BE2C (cell line): Measurements from ENCODE around the gene ACOT9.

Experiments used
- DNase-seq: peaks from one replicate; pipeline ENCODE4 v3.0.0-alpha.2; 2020
- H3K27me3 ChIP-seq: fragments of 250-450 bp; sonication (Bioruptor Pico); 2 replicates; pipeline ENCODE4 v1.5.1; 2020; ENCODE audit warnings: mild to moderate bottlenecking
- H3K36me3 ChIP-seq: fragments of 250-450 bp; sonication (Bioruptor Pico); 2 replicates; pipeline ENCODE4 v1.5.1; 2020; ENCODE audit warnings: mild to moderate bottlenecking
- H3K4me1 ChIP-seq: fragments of 250-450 bp; sonication (Bioruptor Pico); 2 replicates; pipeline ENCODE4 v1.5.1; 2020
- H3K4me3 ChIP-seq: 2 replicates; pipeline ENCODE4 v1.5.1; 2011; ENCODE audit warnings: low read depth, low read length
- H3K9me3 ChIP-seq: fragments of 250-450 bp; sonication (Bioruptor Pico); 2 replicates; pipeline ENCODE4 v1.5.1; 2020
- TF ChIP-seq, protein P1 (sequence below): IDR thresholded peaks from 2 replicates; pipeline ENCODE4 v1.5.1; 2012; ENCODE audit warnings: mild to moderate bottlenecking, low read depth, low read length

Gene ACOT9

DNA sequence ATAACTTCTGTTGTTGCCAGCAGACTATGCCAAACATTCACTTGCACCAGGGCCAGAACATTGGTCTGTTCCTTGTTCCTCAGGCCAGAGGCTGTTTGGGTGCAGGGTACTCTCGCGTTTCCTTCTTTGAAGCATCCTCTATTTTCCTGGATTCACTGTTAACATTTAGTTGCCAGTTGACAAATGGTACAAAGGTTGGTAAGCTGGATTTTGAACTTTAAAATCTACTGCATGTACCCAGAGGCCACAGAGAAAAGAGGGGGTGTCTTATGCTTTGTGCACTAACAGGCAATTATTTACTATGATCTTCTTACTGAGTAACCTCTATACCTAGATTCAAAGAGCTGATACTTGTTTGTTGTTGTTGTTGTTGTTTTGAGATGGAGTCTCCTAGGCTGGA is 27.1 kb upstream of the ACOT9 start:
- no peaks in the 10 kb centered on the region for H3K27me3 ChIP-seq
- H3K9me3 ChIP-seq, result no peaks in the 10 kb centered on the region
- no peak overlapping the region for H3K4me3 ChIP-seq
- no peak for DNase-seq
- no peaks in the 10 kb centered on the region for H3K4me1 ChIP-seq
- TF ChIP-seq, protein P1, sequence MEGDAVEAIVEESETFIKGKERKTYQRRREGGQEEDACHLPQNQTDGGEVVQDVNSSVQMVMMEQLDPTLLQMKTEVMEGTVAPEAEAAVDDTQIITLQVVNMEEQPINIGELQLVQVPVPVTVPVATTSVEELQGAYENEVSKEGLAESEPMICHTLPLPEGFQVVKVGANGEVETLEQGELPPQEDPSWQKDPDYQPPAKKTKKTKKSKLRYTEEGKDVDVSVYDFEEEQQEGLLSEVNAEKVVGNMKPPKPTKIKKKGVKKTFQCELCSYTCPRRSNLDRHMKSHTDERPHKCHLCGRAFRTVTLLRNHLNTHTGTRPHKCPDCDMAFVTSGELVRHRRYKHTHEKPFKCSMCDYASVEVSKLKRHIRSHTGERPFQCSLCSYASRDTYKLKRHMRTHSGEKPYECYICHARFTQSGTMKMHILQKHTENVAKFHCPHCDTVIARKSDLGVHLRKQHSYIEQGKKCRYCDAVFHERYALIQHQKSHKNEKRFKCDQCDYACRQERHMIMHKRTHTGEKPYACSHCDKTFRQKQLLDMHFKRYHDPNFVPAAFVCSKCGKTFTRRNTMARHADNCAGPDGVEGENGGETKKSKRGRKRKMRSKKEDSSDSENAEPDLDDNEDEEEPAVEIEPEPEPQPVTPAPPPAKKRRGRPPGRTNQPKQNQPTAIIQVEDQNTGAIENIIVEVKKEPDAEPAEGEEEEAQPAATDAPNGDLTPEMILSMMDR, result no peak
- no peaks in the 10 kb centered on the region for H3K36me3 ChIP-seq

DNA sequence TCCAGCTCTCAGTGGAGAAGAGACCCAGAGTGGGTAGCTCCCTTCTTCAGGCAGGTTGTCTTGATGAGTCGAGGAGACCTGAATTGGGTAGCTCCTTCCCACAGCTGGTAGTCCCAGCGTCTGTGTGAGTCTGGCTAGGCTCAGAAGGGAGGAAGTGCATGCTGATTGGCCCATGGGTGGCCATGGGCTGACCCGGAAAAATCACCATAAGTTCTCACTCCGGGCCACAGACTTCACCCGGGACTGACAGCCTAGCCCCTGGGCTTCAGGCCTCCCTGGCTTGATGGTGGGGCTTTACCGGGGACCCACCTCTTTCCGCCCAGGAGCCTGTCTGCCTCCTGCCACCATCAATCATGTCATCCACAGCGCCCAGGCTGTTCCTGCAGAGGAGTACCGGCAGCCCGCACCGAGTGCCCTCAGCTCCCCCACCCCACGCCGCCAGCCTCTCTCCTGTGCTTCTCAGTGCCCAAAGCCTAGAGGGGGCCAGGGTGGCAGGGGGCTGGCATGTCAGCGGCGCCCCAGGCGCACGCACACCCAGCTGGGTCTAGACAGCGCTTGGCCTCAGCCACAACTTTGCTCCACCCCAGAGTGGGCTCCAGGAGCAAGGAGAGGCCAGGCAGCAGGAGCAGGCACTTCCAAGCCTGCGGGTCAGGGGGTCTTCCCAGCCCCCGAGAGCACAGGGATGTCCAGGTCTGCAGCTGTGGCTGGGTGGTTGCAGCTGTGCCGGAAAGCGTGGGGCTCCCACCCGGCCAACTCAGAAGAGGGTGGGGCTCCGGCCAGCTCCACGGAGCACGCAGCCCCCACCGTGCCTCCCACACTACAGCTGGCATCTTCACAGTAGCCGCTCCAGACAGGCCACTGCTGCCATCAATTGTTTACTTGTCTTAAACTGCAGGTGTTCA is 23.8 kb upstream of the ACOT9 start:
- H3K4me3 ChIP-seq, result peak overlapping the region; percentile 62

DNA sequence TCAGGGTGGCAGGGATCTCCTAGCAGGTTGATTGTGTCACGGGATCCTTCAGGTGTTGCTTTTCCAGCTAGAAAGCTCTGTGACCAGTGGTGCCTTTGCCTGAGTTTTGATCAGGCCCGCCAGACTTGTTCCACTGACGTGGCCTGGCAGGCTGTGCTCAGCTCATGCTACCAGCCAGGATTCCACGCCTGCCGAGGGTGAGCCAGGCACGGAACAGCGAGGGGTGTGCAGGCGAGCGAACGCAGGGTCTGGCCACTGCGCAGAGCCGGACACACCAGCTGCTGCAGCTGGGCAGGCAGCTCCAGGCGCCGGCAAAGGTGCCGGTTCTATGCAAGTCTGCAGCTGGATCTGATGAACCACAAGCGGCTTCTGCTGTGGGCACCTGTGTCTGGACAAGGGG is 22.8 kb upstream of the ACOT9 start:
- TF ChIP-seq, protein P1, result no peak
- H3K4me3 ChIP-seq, result no peak overlapping the region
- no peaks in the 10 kb centered on the region for H3K9me3 ChIP-seq
- H3K27me3 ChIP-seq, result no peaks in the 10 kb centered on the region
- no peaks in the 10 kb centered on the region for H3K4me1 ChIP-seq
- H3K36me3 ChIP-seq, result no peaks in the 10 kb centered on the region
- DNase-seq, result no peak

More for the DNA sequence above, 23.8 kb upstream of the ACOT9 start:
- TF ChIP-seq, protein P1, result no peak
- Histone ChIP-seq H3K36me3 (no peaks in the 10 kb centered on the region), H3K27me3 (no peaks in the 10 kb centered on the region), H3K9me3 (no peaks in the 10 kb centered on the region), H3K4me1 (no peaks in the 10 kb centered on the region)
- DNase-seq, result peak; percentile 42

DNA sequence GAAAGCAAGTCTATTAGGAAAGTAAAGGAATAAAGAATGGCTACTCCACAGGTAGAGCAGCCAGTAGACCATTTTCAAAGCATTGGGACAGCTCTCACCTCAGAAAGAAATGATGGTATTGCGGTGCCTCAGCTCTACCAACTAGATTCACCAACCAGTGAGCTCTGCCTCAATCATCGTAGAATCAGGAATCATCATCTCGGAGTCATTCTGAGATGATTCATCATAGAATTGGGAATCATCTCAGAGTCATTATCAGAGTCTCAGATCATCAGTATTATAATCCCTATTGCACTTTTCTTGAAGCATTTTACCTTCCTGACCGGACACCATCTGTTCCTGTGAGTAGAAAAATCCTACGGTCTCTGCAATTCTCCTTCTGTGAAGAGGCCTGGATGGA is 22.4 kb upstream of the ACOT9 start:
- no peak for DNase-seq

DNA sequence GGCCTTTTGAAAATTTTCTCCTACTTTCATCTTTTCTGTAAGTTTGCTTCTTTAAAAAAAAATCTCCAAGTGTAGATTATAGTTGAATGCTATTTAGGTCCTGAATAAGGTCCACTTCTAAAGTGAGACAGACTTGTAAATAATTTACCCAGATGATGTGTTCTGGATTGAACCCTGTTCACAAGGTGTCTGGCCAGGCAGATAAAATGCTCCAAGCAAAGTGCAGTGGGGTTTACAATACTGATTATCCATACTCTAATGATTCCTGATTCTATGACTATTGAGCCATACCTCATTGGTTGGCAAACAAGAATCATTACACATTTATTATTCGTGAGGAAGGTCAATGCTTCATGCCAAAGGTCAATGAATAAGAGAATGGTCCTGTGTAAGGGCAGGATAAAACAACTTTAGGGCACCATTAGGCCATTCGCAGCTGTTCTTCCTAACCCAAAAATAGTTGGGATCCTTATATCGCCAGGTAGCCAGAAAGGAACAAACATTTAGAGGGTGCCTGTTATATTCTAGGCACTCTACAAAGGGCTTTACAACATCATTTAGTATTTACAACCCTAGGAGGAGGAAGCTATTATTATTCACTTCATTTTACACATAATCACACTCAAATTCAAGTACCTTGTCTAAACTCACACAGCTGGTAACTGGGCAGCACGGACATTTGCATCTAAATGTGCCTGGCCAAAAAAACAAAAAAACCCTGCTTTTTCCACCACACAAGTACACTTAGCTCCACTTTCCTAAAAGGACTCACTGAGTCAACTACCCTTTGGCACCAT is 21.3 kb upstream of the ACOT9 start:
- TF ChIP-seq, protein P1, result no peak
- no peaks in the 10 kb centered on the region for H3K9me3 ChIP-seq
- no peaks in the 10 kb centered on the region for H3K36me3 ChIP-seq
- H3K4me1 ChIP-seq, result no peaks in the 10 kb centered on the region
- H3K27me3 ChIP-seq, result no peaks in the 10 kb centered on the region
- H3K4me3 ChIP-seq, result no peak overlapping the region
- no peak for DNase-seq

More for the DNA sequence above, 22.4 kb upstream of the ACOT9 start:
- TF ChIP-seq, protein P1, result no peak
- Histone ChIP-seq H3K4me1 (no peaks in the 10 kb centered on the region), H3K9me3 (no peaks in the 10 kb centered on the region), H3K27me3 (no peaks in the 10 kb centered on the region), H3K4me3 (no peak overlapping the region), H3K36me3 (no peaks in the 10 kb centered on the region)

DNA sequence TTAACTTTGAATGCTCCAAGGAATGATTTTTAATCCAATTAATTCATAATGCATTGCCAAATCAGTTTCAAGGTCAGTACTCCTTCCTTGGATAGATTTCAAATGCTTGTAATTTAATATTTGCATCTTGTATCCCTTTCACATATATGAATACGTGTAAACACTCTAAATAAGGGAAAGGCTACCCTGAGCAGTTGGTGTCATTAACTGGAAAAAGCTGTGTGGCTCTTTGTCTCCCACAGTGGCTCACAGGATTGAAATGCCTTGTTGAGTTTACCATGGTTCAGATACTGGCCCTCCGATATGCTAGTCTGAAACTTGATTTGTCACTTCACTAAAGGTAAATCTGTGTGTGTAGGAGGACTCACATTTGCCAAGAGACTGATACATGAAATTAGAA is 16.7 kb upstream of the ACOT9 start:
- no peaks in the 10 kb centered on the region for H3K36me3 ChIP-seq
- DNase-seq, result no peak
- TF ChIP-seq, protein P1, result no peak
- H3K4me1 ChIP-seq, result no peaks in the 10 kb centered on the region
- no peaks in the 10 kb centered on the region for H3K9me3 ChIP-seq
- no peak overlapping the region for H3K4me3 ChIP-seq
- no peaks in the 10 kb centered on the region for H3K27me3 ChIP-seq
